ENCODE measurements around the gene FGF1. TPM values are rescaled to one million over a fixed set of nuclear protein-coding genes. Genes with fewer than 3 reads are reported as not detected.

FGF1 gene
- total and polyA plus RNA-seq, 8 donors, result 0.73 to 3.5 (median 1.0) TPM; not detected in 3

DNA sequence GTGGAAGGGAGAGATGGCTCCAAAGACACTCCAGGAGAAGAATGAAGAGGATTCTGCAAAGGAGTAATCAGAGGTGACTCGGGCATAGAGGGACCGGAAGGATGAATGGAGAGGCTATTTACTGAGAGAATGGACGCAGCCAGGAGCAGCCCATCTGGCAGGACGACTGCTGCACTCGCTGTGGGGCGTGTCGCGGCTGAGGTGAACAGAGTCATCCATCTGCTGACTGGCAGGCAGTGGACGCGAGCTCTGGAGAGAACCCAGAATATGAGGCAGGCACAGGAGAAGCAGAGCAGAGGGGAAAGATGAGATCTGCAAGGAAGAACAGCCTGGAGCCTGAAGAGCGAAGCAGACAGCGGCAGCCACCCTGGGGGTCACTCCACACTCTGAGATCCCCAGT lies 16.4 kb downstream of the FGF1 start:
- TF ChIP-seq POLR2AphosphoS5 (IDR thresholded peaks at IDR 0.05) (no peak), POLR2A (IDR thresholded peaks at IDR 0.05) (no peak), EP300 (IDR thresholded peaks at IDR 0.05) (no peak)
- TF ChIP-seq, protein P1, sequence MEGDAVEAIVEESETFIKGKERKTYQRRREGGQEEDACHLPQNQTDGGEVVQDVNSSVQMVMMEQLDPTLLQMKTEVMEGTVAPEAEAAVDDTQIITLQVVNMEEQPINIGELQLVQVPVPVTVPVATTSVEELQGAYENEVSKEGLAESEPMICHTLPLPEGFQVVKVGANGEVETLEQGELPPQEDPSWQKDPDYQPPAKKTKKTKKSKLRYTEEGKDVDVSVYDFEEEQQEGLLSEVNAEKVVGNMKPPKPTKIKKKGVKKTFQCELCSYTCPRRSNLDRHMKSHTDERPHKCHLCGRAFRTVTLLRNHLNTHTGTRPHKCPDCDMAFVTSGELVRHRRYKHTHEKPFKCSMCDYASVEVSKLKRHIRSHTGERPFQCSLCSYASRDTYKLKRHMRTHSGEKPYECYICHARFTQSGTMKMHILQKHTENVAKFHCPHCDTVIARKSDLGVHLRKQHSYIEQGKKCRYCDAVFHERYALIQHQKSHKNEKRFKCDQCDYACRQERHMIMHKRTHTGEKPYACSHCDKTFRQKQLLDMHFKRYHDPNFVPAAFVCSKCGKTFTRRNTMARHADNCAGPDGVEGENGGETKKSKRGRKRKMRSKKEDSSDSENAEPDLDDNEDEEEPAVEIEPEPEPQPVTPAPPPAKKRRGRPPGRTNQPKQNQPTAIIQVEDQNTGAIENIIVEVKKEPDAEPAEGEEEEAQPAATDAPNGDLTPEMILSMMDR (IDR thresholded peaks at IDR 0.05), result no peak
- Histone ChIP-seq H3K36me3 (no peaks in the 10 kb centered on the region), H3K27ac (no peak overlapping the region), H3K9me3 (no peaks in the 10 kb centered on the region), H3K4me3 (no peak overlapping the region), H3K27me3 (peaks cover 0 to 8% (median 0%) of the 10 kb centered on the region in 3 donors), H3K4me1 (peaks cover 0 to 3% (median 0%) of the 10 kb centered on the region in 4 donors)
- peak in 1 of 2 donors; percentile 47 for DNase-seq
- intact Hi-C loops (cut with DNase I; ENCODE audit: low total_unique reads), result no loop called here
- WGBS, 5 donors, result 47 to 68% (median 55%) methylated on average over 12 of the region's 12 CpGs

DNA sequence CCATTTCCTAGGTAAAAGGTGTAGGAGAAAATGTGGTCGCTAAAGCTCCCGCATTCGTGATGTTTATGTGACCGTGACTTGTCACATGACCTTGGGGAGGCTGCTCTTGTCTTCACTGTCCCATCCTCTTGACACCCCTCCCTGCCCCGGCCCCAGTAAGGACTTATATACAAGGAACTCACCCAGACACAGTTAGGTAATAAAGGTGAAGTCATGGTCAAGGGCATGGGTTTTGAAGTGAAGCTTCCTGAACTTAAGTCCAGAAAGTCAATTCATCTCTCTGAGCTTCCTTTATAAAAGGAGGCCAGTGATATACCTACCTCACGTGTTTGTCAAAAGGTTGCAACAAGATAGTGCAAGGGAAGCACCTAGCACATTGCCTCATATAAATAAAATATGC lies 17.6 kb downstream of the FGF1 start:
- H3K27me3 ChIP-seq, result peaks cover 0 to 8% (median 0%) of the 10 kb centered on the region in 3 donors
- H3K36me3 ChIP-seq, result no peaks in the 10 kb centered on the region
- no peaks in the 10 kb centered on the region for H3K9me3 ChIP-seq
- H3K27ac ChIP-seq, result no peak overlapping the region
- intact Hi-C loops (cut with DNase I; ENCODE audit: low total_unique reads), result no loop called here
- no peak overlapping the region for H3K4me3 ChIP-seq
- TF ChIP-seq EP300 (IDR thresholded peaks at IDR 0.05) (no peak), POLR2AphosphoS5 (IDR thresholded peaks at IDR 0.05) (no peak), POLR2A (IDR thresholded peaks at IDR 0.05) (no peak)
- TF ChIP-seq, protein P1 (IDR thresholded peaks at IDR 0.05), result no peak
- no peak for DNase-seq
- peaks cover 0 to 3% (median 0%) of the 10 kb centered on the region in 4 donors for H3K4me1 ChIP-seq
- WGBS, 5 donors, result 85 to 90% (median 89%) methylated on average over 6 of the region's 6 CpGs

DNA sequence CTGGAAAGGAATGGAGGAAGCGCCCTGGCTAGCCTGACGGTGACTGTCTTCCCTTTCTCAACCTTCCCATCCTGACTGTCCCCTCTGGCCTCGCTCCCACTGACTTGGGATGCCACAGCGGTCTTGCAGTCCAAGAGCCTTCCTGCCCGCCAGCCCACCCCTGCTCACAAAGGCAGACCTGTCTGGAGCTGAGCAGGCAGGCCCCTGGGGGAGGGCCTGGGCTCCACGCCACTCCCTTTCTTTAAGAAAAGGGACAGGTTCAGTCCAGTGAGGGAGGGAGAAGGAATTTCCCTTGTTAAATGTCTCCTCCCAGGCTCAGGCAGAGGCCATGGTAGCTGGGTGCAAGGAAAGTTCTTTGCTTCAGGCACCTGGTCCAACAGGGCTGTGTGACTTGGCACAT lies 18.1 kb downstream of the FGF1 start:
- H3K27me3 ChIP-seq, result peaks cover 0 to 8% (median 0%) of the 10 kb centered on the region in 3 donors
- no peak for DNase-seq
- intact Hi-C loops (cut with DNase I; ENCODE audit: low total_unique reads), result no loop called here
- WGBS, 5 donors, result 87 to 97% (median 96%) methylated on average over 6 of the region's 6 CpGs
- no peak overlapping the region for H3K4me3 ChIP-seq
- no peaks in the 10 kb centered on the region for H3K9me3 ChIP-seq
- TF ChIP-seq POLR2A (IDR thresholded peaks at IDR 0.05), result no peak
- H3K27ac ChIP-seq, result no peak overlapping the region
- no peaks in the 10 kb centered on the region for H3K36me3 ChIP-seq
- peaks cover 0 to 3% (median 0%) of the 10 kb centered on the region in 4 donors for H3K4me1 ChIP-seq

DNA sequence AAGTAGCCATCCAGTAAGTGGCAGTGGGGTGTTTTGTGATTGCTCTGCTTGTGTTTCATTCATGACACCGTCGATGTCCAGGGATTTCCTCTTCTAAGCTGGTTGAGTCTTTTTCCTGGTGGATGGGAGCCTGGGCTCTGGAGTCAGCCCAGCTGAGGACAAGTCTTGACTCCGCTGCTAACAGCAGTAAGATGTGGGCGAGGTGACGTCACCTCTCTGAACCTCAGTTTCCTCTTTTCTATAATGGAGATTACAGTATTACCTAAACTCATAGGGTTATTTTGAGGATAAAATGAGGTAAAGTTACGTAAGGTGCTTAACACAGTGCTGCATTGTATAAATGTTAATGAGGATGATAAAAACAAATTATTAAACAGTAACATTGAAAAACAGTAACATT lies 21.3 kb downstream of the FGF1 start:
- Histone ChIP-seq H3K9me3 (no peaks in the 10 kb centered on the region), H3K27me3 (peaks cover 0 to 2% (median 0%) of the 10 kb centered on the region in 3 donors), H3K27ac (no peak overlapping the region), H3K4me1 (no peaks in the 10 kb centered on the region), H3K36me3 (no peaks in the 10 kb centered on the region), H3K4me3 (no peak overlapping the region)
- intact Hi-C loops (cut with DNase I; ENCODE audit: low total_unique reads), result no loop called here
- DNase-seq, result no peak
- no peak for TF ChIP-seq POLR2AphosphoS5 (IDR thresholded peaks at IDR 0.05)
- no peak for TF ChIP-seq EP300 (IDR thresholded peaks at IDR 0.05)
- TF ChIP-seq POLR2A (IDR thresholded peaks at IDR 0.05), result no peak
- TF ChIP-seq, protein P1 (IDR thresholded peaks at IDR 0.05), result no peak
- 83 to 92% (median 88%) methylated on average over 6 of the region's 6 CpGs for WGBS, 5 donors

DNA sequence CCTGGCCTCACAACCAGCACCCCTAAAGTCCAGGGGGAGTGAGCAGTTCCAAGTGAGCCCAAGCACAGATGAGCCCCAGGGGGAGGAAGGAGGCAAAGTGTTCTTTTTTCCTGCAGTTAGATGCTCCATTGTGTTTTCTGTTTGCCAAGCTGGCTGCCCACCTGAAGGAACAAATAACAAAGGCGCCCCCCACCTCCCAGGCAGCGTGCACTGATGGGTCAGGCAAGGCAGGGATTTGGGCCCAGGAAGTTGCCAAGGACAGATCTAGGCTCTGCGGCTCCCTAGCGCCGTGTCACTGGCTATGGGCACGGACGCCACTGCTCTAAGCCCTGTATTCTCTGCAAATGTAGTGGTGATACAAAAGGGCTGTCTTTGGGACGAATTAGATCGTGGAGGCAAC lies 21.8 kb downstream of the FGF1 start:
- no peaks in the 10 kb centered on the region for H3K4me1 ChIP-seq
- no peak for DNase-seq
- H3K36me3 ChIP-seq, result no peaks in the 10 kb centered on the region
- no peaks in the 10 kb centered on the region for H3K27me3 ChIP-seq
- no peak overlapping the region for H3K4me3 ChIP-seq
- 80 to 86% (median 83%) methylated on average over 8 to 9 of the region's 9 CpGs for WGBS, 5 donors
- H3K9me3 ChIP-seq, result no peaks in the 10 kb centered on the region
- intact Hi-C loops (cut with DNase I; ENCODE audit: low total_unique reads), result no loop called here
- TF ChIP-seq, protein P1 (IDR thresholded peaks at IDR 0.05), result no peak
- TF ChIP-seq POLR2AphosphoS5 (IDR thresholded peaks at IDR 0.05) (no peak), EP300 (IDR thresholded peaks at IDR 0.05) (no peak), POLR2A (IDR thresholded peaks at IDR 0.05) (no peak)
- H3K27ac ChIP-seq, result no peak overlapping the region

Data from stomach (tissue), 9 donors.